SK-N-SH (cell line): ENCODE results near the gene MYOM1. TPM values are rescaled to one million over a fixed set of nuclear protein-coding genes. Genes with fewer than 3 reads are reported as not detected.

Experiments used
- CTCF ChIA-PET: fragments of 300-600, 350-600 bp; formaldehyde crosslinking; extraction: SDS; loops from one replicate; lab custom pipeline; 2021; lab: Yijun Ruan, JAX
- POLR2A ChIA-PET: fragments of 350-600 bp; sonication (Branson Sonifier 250); formaldehyde crosslinking; extraction: SDS; loops from one replicate; lab custom pipeline; 2020; ENCODE audit warnings: antibody characterized with exemption, inconsistent platforms; lab: Yijun Ruan, JAX
- DNase-seq: peaks from one replicate; pipeline ENCODE4 v3.0.0; 2012
- H2AFZ ChIP-seq: fragments of 200-600 bp; sonication (generic); 2 replicates; pipeline ENCODE4 v1.8.1; 2016; ENCODE audit warnings: antibody characterized with exemption, mild to moderate bottlenecking, low read depth
- H3F3A ChIP-seq: fragments of 200-600 bp; sonication (generic); replicated peaks from 2 replicates; pipeline ENCODE3; 2016; ENCODE audit warnings: antibody characterized with exemption, mild to moderate bottlenecking; ENCODE audit not compliant: insufficient read depth
- H3K27ac ChIP-seq, 2 experiments: fragments of 200-500 bp in 1 of 2; fragments of 200-600 bp in 1 of 2; sonication (Bioruptor generic) in 1 of 2; sonication (generic), shearing (Covaris generic) in 1 of 2; 2 replicates each; pipeline versions ENCODE4 v1.5.1 to v1.6.1; 2014 to 2016; ENCODE audit warnings: low read depth in 2 of 2, inconsistent platforms in 1 of 2, low read length in 1 of 2, mild to moderate bottlenecking in 1 of 2, mixed read lengths in 1 of 2
- H3K27me3 ChIP-seq: fragments of 200-600 bp; sonication (generic), shearing (Covaris generic); 2 replicates; pipeline ENCODE4 v1.6.1; 2016; ENCODE audit warnings: mixed run types; ENCODE audit not compliant: insufficient read depth
- H3K36me3 ChIP-seq, 2 experiments: fragments of 200-500 bp in 1 of 2; fragments of 200-600 bp in 1 of 2; sonication (Bioruptor generic) in 1 of 2; sonication (generic) in 1 of 2; replicated peaks in 1 of 2; 2 replicates each; pipeline versions ENCODE3 to v1.5.1; 2014 to 2016; ENCODE audit warnings: low read length in 1 of 2, mild to moderate bottlenecking in 1 of 2; ENCODE audit not compliant: insufficient read depth in 2 of 2, control insufficient read depth in 1 of 2
- H3K4me1 ChIP-seq, 2 experiments: fragments of 200-500 bp in 1 of 2; fragments of 200-600 bp in 1 of 2; sonication (Bioruptor generic) in 1 of 2; sonication (generic), shearing (Covaris generic) in 1 of 2; 2 replicates each; pipeline versions ENCODE4 v1.5.1 to v1.6.1; 2014 to 2016; ENCODE audit warnings: low read depth in 1 of 2, low read length in 1 of 2, mixed run types in 1 of 2; ENCODE audit not compliant: insufficient read depth in 2 of 2, control insufficient read depth in 1 of 2
- H3K4me2 ChIP-seq: fragments of 200-600 bp; sonication (generic), shearing (Covaris generic); 2 replicates; pipeline ENCODE4 v1.6.1; 2017; ENCODE audit warnings: mixed run types
- H3K4me3 ChIP-seq, 2 experiments: fragments of 200-500 bp in 1 of 2; fragments of 200-600 bp in 1 of 2; sonication (Bioruptor generic) in 1 of 2; sonication (generic), shearing (Covaris generic) in 1 of 2; 2 replicates each; pipeline versions ENCODE4 v1.5.1 to v1.8.1; 2014 to 2016; ENCODE audit warnings: low read depth in 2 of 2, inconsistent platforms in 1 of 2, low read length in 1 of 2, mild to moderate bottlenecking in 1 of 2, mixed read lengths in 1 of 2, moderate library complexity in 1 of 2
- H3K79me2 ChIP-seq: fragments of 200-600 bp; sonication (generic); 2 replicates; pipeline ENCODE4 v1.8.1; 2017; ENCODE audit warnings: mild to moderate bottlenecking; ENCODE audit not compliant: insufficient read depth
- H3K9ac ChIP-seq: fragments of 200-600 bp; sonication (generic); 2 replicates; pipeline ENCODE4 v1.6.1; 2017; ENCODE audit warnings: mixed run types
- H3K9me2 ChIP-seq: fragments of 200-600 bp; sonication (generic); 2 replicates; pipeline ENCODE4 v1.6.1; 2017; ENCODE audit warnings: mixed run types
- H3K9me3 ChIP-seq: fragments of 200-600 bp; sonication (generic); 2 replicates; pipeline ENCODE4 v1.6.1; 2017; ENCODE audit warnings: mixed run types, mild to moderate bottlenecking, moderate library complexity
- H4K20me1 ChIP-seq: fragments of 200-600 bp; sonication (generic); 2 replicates; pipeline ENCODE4 v1.6.1; 2017; ENCODE audit warnings: mild to moderate bottlenecking, mixed run types; ENCODE audit not compliant: insufficient read depth
- EP300 ChIP-seq, 2 experiments: IDR thresholded peaks; 2 replicates each; pipeline versions ENCODE4 v1.4.0 to v1.6.1; 2012; ENCODE audit warnings: borderline replicate concordance in 1 of 2, low read depth in 1 of 2, low read length in 1 of 2
- EZH2phosphoT487 ChIP-seq: fragments of 200-600 bp; sonication (generic); IDR thresholded peaks from 2 replicates; pipeline ENCODE4 v1.6.1; 2017; ENCODE audit warnings: low read depth, mixed run types, mild to moderate bottlenecking, antibody characterized with exemption, moderate library complexity, borderline replicate concordance
- FOXJ3 ChIP-seq: sonication (generic); formaldehyde crosslinking; IDR thresholded peaks from 2 replicates; pipeline ENCODE4 v1.5.1; 2020; ENCODE audit warnings: mild to moderate bottlenecking, missing genetic modification reagents
- JUND ChIP-seq: IDR thresholded peaks from 2 replicates; pipeline ENCODE4 v1.4.0; 2012
- MAX ChIP-seq: IDR thresholded peaks from 2 replicates; pipeline ENCODE4 v1.4.0; 2012; ENCODE audit warnings: low read depth
- MEF2A ChIP-seq: IDR thresholded peaks from 2 replicates; pipeline ENCODE4 v1.4.0; 2012; ENCODE audit warnings: low read depth, borderline replicate concordance
- MXI1 ChIP-seq: IDR thresholded peaks from 2 replicates; pipeline ENCODE4 v1.6.1; 2012; ENCODE audit warnings: mild to moderate bottlenecking, low read depth, low read length, improper control_type of control experiment
- NFIC ChIP-seq: IDR thresholded peaks from 2 replicates; pipeline ENCODE4 v1.4.0; 2012; ENCODE audit warnings: borderline replicate concordance
- NRF1 ChIP-seq: IDR thresholded peaks from 2 replicates; pipeline ENCODE4 v1.6.1; 2012; ENCODE audit warnings: low read depth, mild to moderate bottlenecking, low read length
- PBX3 ChIP-seq: IDR thresholded peaks from 2 replicates; pipeline ENCODE4; 2012
- RAD21 ChIP-seq: IDR thresholded peaks from 2 replicates; pipeline ENCODE4 v1.6.1; 2012; ENCODE audit warnings: mild to moderate bottlenecking, low read length
- RCOR1 ChIP-seq: fragments of 150-350 bp; IDR thresholded peaks from 2 replicates; pipeline ENCODE4 v1.6.1; 2017; ENCODE audit warnings: antibody characterized with exemption, low read length
- RXRA ChIP-seq: IDR thresholded peaks from 2 replicates; pipeline ENCODE4 v1.4.0; 2012; ENCODE audit warnings: low read depth, mild to moderate bottlenecking, borderline replicate concordance
- TAF1 ChIP-seq: IDR thresholded peaks from 2 replicates; pipeline ENCODE4 v1.6.1; 2012; ENCODE audit warnings: low read depth, mild to moderate bottlenecking, low read length, moderate library complexity, borderline replicate concordance
- TCF12 ChIP-seq: IDR thresholded peaks from 2 replicates; pipeline ENCODE4 v1.4.0; 2012
- WGBS: methylation state at CpG from one replicate; pipeline ENCODE4 v1.1.6; 2017; ENCODE audit warnings: low lambda C conversion rate; 5-methylcytosine and 5-hydroxymethylcytosine counted together
- polyA plus RNA-seq, 3 experiments: library from polyadenylated mRNA; depleted of rRNA; stranded (reverse); fragments of >200 nt; gene quantifications; 2 replicates each; pipeline ENCODE4 v1.2.3, GENCODE V29; 2012
- TF ChIP-seq, protein P1 (sequence below): IDR thresholded peaks from 2 replicates; pipeline ENCODE4 v1.4.0; 2012; ENCODE audit warnings: low read depth, borderline replicate concordance
- TF ChIP-seq, protein P2 (sequence below): fragments of 150-350 bp; IDR thresholded peaks from 2 replicates; pipeline ENCODE4 v1.6.1; 2017; ENCODE audit warnings: antibody characterized with exemption, low read length, low read depth, borderline replicate concordance

MYOM1 gene
- polyA plus RNA-seq, 1 of the 3 experiments (the other 2 are of a cell fraction) = 0.07 TPM

DNA sequence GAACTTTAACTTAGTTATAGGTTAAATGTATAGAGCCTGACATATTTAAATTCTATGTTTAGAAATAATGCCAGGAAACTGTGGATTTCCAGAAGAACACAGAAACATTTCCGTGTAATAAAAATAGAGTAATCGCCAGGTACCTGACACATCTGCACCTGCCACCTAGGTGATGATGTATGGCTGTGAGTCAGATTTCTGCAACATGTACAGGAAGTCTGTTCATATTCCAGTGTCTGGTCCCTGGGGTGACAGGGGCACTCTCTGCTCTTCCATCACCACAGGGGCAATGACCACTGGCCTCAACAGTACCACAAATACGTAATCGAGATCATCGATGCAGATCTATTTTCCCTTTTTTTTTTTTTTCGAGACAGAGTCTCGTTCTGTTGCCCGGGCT is 105.7 kb downstream of the MYOM1 start:
- Histone ChIP-seq H4K20me1 (no peaks in the 10 kb centered on the region), H3K27me3 (no peaks in the 10 kb centered on the region), H3K4me3 (no peak overlapping the region), H3K4me1 (no peaks in the 10 kb centered on the region; a peak in 1 of 4 replicates), H3K4me2 (no peak overlapping the region), H2AFZ (no peak overlapping the region), H3K27ac (no peak overlapping the region), H3K9me3 (no peaks in the 10 kb centered on the region), H3K9ac (no peak overlapping the region), H3F3A (no peaks in the 10 kb centered on the region), H3K36me3 (no peaks in the 10 kb centered on the region), H3K79me2 (no peaks in the 10 kb centered on the region), H3K9me2 (no peaks in the 10 kb centered on the region)
- POLR2A ChIA-PET = no interaction called here
- CTCF ChIA-PET = no interaction called here
- no peak for DNase-seq
- 82% methylated on average over 8 of the region's 8 CpGs for WGBS
- no peak for TF ChIP-seq TAF1
- no peak for TF ChIP-seq RCOR1
- no peak for TF ChIP-seq PBX3
- no peak for TF ChIP-seq MAX
- TF ChIP-seq, protein P1, sequence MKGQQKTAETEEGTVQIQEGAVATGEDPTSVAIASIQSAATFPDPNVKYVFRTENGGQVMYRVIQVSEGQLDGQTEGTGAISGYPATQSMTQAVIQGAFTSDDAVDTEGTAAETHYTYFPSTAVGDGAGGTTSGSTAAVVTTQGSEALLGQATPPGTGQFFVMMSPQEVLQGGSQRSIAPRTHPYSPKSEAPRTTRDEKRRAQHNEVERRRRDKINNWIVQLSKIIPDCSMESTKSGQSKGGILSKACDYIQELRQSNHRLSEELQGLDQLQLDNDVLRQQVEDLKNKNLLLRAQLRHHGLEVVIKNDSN = no peak
- no peak for TF ChIP-seq MEF2A
- TF ChIP-seq EZH2phosphoT487 = no peak
- TF ChIP-seq FOXJ3 (CRISPR knock-in tag) = no peak
- no peak for TF ChIP-seq MXI1
- TF ChIP-seq, protein P2, sequence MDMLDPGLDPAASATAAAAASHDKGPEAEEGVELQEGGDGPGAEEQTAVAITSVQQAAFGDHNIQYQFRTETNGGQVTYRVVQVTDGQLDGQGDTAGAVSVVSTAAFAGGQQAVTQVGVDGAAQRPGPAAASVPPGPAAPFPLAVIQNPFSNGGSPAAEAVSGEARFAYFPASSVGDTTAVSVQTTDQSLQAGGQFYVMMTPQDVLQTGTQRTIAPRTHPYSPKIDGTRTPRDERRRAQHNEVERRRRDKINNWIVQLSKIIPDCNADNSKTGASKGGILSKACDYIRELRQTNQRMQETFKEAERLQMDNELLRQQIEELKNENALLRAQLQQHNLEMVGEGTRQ = no peak
- no peak for TF ChIP-seq NRF1
- TF ChIP-seq EP300 (IDR thresholded peaks at IDR 0.05; ENCODE audit: borderline replicate concordance in 1 of 2, low read depth in 1 of 2, low read length in 1 of 2) = no peak
- TF ChIP-seq RXRA = no peak
- TF ChIP-seq NFIC = no peak
- no peak for TF ChIP-seq TCF12
- TF ChIP-seq RAD21 = no peak
- TF ChIP-seq JUND = no peak
